SK-N-SH treated with all-trans-retinoic acid at 6 μM for 48 hours (cell line): ENCODE results near the gene NR1H3.

Experiments
- ATAC-seq: fragments of 200-7000 bp; cut with Tn5 transposase; 3 replicates; pipeline ENCODE4 v1.9.1; 2020; ENCODE audit warnings: mild to moderate bottlenecking, moderate library complexity
- ARNTL ChIP-seq: fragments of 450-650 bp; formaldehyde crosslinking; IDR thresholded peaks from 2 replicates; pipeline ENCODE4 v1.5.0; 2020; ENCODE audit warnings: low read depth, mild to moderate bottlenecking, moderate library complexity, borderline replicate concordance
- CSDC2 ChIP-seq: fragments of 250-450 bp; sonication (Bioruptor Pico); IDR thresholded peaks from 2 replicates; pipeline ENCODE4 v1.5.0; 2020; ENCODE audit warnings: mild to moderate bottlenecking, moderate library complexity
- ISL1 ChIP-seq: fragments of 250-450 bp; sonication (Bioruptor Pico); IDR thresholded peaks from 2 replicates; pipeline ENCODE4 v2.1.2; 2022; ENCODE audit warnings: mild to moderate bottlenecking, moderate library complexity
- OSR1 ChIP-seq: fragments of 250-450 bp; sonication (Bioruptor Pico); IDR thresholded peaks from 2 replicates; pipeline ENCODE4 v1.8.0; 2022; ENCODE audit warnings: moderate library complexity, mild to moderate bottlenecking, inconsistent platforms
- PPARA ChIP-seq: fragments of 250-450 bp; sonication (Bioruptor Pico); IDR thresholded peaks from 2 replicates; pipeline ENCODE4 v1.5.0; 2020; ENCODE audit warnings: mild to moderate bottlenecking, borderline replicate concordance
- SNAI2 ChIP-seq: fragments of 250-450 bp; sonication (Bioruptor Pico); IDR thresholded peaks from 2 replicates; pipeline ENCODE4 v1.5.0; 2020; ENCODE audit warnings: mild to moderate bottlenecking, moderate library complexity
- TCF4 ChIP-seq: fragments of 250-450 bp; sonication (Bioruptor Pico); IDR thresholded peaks from 2 replicates; pipeline ENCODE4 v1.8.0; 2021; ENCODE audit warnings: mild to moderate bottlenecking, moderate library complexity, borderline replicate concordance
- TOX ChIP-seq: fragments of 250-450 bp; sonication (Bioruptor Pico); IDR thresholded peaks from 2 replicates; pipeline ENCODE4 v1.8.0; 2021; ENCODE audit warnings: mild to moderate bottlenecking, moderate library complexity, borderline replicate concordance
- ZC3H10 ChIP-seq: fragments of 250-450 bp; sonication (Bioruptor Pico); IDR thresholded peaks from 2 replicates; pipeline ENCODE4 v1.5.1; 2021; ENCODE audit warnings: mild to moderate bottlenecking, moderate library complexity
- ZFP3 ChIP-seq: fragments of 250-450 bp; sonication (Bioruptor Pico); IDR thresholded peaks from 2 replicates; pipeline ENCODE4 v1.5.0; 2020; ENCODE audit warnings: mild to moderate bottlenecking, moderate library complexity
- ZFP30 ChIP-seq: fragments of 450-650 bp; formaldehyde crosslinking; IDR thresholded peaks from 2 replicates; pipeline ENCODE4 v1.5.0; 2022; ENCODE audit warnings: mild to moderate bottlenecking, moderate library complexity
- ZNF565 ChIP-seq: fragments of 450-650 bp; formaldehyde crosslinking; conservative IDR thresholded peaks from 2 replicates; pipeline ENCODE4 v1.5.0; 2020; ENCODE audit warnings: low read depth, mild to moderate bottlenecking, moderate library complexity
- ZNF70 ChIP-seq: fragments of 450-650 bp; formaldehyde crosslinking; IDR thresholded peaks from 2 replicates; pipeline ENCODE4 v1.5.0; 2020; ENCODE audit warnings: mild to moderate bottlenecking, moderate library complexity
- ZNF8 ChIP-seq: fragments of 450-650 bp; formaldehyde crosslinking; IDR thresholded peaks from 2 replicates; pipeline ENCODE4 v1.5.0; 2020; ENCODE audit warnings: mild to moderate bottlenecking, moderate library complexity
- TF ChIP-seq, protein P1 (sequence below): fragments of 250-450 bp; sonication (Bioruptor Pico); IDR thresholded peaks from 2 replicates; pipeline ENCODE4 v1.5.1; 2020; ENCODE audit warnings: low read depth, mild to moderate bottlenecking, moderate library complexity
- TF ChIP-seq, protein P2 (sequence below): fragments of 250-450 bp; sonication (Bioruptor Pico); IDR thresholded peaks from 2 replicates; pipeline ENCODE4 v1.8.0; 2021; ENCODE audit warnings: low read depth, mild to moderate bottlenecking, moderate library complexity, borderline replicate concordance
- TF ChIP-seq, protein P3 (sequence below): fragments of 250-450 bp; sonication (Bioruptor Pico); IDR thresholded peaks from 2 replicates; pipeline ENCODE4 v1.8.0; 2020; ENCODE audit warnings: mild to moderate bottlenecking, moderate library complexity, borderline replicate concordance
- TF ChIP-seq, protein P4 (sequence below): fragments of 250-450 bp; sonication (Bioruptor Pico); IDR thresholded peaks from 2 replicates; pipeline ENCODE4 v1.5.0; 2020; ENCODE audit warnings: mild to moderate bottlenecking, moderate library complexity
- TF ChIP-seq, protein P5 (sequence below): fragments of 250-450 bp; sonication (Bioruptor Pico); IDR thresholded peaks from 2 replicates; pipeline ENCODE4 v1.5.1; 2021; ENCODE audit warnings: mild to moderate bottlenecking, moderate library complexity

The NR1H3 gene

DNA sequence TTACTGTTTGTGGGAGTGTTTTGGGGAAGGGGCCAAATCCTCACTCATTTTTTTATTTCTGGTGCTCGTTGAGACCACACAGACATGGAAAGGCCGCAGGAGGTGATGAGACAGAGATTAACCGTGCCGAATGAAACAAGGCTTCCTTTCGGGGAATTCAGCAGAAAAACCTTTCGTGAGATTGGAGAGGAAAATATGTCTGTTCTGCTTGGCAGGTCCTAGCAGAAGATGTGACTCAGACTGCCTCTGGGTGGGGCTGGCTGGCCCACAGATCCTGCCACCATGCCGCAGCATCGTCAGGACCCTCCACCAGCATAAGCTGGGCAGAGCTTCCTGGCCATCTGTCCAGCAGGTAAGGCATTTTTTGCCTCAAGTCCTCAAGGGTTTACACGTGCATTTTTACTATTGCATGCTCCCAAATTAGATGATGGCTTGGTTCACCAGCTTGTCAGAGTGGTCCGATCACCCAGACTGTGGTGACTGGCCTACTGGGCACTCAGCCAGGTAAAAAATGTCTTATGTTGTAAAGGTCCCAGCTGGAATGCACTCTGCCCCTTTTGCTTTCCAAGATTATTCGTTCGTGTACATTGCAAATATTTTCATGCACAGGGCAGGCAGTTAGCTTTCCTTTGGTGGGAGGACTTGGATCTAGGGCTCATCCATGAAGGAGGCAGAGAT lies 41.5 kb upstream of the NR1H3 start:
- peak; percentile 54 for ATAC-seq
- TF ChIP-seq TCF4 (CRISPR knock-in tag), result 0 out of 2 replicates have a peak, but pooled peaks have one; percentile 15
- TF ChIP-seq TOX, result no peak

DNA sequence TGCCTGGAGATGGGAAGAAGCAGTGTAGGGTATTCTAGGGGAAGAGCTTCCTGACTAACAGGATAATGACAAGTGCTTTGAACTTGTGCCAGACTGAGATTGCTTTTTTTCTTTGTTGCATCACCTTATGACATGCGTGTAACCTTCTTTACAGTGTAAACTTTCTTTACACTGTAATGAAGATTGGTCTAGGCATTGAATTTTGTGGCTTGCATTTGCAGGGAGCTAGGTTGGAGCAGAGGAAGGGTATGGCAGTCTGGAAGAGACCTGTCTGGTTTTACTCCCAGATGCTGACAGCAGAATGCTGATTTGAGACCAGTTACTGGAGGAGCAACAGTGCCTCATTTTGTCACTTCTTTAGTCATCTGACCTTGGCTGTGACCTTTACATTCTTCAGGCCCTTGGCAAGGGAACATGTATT lies 37.4 kb upstream of the NR1H3 start:
- peak; percentile 54 for ATAC-seq
- TF ChIP-seq, protein P1, sequence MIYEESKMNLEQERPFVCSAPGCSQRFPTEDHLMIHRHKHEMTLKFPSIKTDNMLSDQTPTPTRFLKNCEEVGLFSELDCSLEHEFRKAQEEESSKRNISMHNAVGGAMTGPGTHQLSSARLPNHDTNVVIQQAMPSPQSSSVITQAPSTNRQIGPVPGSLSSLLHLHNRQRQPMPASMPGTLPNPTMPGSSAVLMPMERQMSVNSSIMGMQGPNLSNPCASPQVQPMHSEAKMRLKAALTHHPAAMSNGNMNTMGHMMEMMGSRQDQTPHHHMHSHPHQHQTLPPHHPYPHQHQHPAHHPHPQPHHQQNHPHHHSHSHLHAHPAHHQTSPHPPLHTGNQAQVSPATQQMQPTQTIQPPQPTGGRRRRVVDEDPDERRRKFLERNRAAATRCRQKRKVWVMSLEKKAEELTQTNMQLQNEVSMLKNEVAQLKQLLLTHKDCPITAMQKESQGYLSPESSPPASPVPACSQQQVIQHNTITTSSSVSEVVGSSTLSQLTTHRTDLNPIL (CRISPR knock-in tag), result no peak
- TF ChIP-seq SNAI2 (CRISPR knock-in tag), result no peak
- TF ChIP-seq ZNF565 (CRISPR knock-in tag), result no peak
- TF ChIP-seq OSR1, result no peak
- peak; percentile 28; the same call in 1 of the 2 replicates for TF ChIP-seq ISL1
- no peak for TF ChIP-seq ZNF8 (CRISPR knock-in tag)
- TF ChIP-seq ZFP3 (CRISPR knock-in tag), result no peak
- no peak for TF ChIP-seq ZFP30 (CRISPR knock-in tag)

DNA sequence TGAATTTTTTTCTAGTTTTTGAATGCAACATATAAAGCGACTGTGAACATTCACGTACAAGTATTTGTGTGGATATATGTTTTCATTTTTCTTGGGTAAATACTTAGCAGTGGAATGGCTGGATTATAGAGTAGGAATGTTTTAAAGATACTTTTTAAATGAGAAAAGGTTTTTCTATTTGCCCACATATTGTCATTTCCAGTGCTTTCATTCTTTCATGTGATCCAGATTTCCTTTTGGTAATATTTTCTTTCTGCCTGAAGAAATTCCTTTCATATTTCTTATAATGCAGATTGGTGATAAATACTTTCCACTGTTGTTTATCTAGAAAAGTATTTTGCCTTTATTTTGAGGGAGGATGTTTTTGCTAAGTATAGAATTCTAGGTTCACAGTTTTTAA lies 35.1 kb upstream of the NR1H3 start:
- no peak for ATAC-seq
- TF ChIP-seq, protein P2, sequence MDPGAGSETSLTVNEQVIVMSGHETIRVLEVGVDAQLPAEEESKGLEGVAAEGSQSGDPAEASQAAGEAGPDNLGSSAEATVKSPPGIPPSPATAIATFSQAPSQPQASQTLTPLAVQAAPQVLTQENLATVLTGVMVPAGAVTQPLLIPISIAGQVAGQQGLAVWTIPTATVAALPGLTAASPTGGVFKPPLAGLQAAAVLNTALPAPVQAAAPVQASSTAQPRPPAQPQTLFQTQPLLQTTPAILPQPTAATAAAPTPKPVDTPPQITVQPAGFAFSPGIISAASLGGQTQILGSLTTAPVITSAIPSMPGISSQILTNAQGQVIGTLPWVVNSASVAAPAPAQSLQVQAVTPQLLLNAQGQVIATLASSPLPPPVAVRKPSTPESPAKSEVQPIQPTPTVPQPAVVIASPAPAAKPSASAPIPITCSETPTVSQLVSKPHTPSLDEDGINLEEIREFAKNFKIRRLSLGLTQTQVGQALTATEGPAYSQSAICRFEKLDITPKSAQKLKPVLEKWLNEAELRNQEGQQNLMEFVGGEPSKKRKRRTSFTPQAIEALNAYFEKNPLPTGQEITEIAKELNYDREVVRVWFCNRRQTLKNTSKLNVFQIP (CRISPR knock-in tag), result no peak
- TF ChIP-seq SNAI2 (CRISPR knock-in tag) (no peak), ZNF70 (CRISPR knock-in tag) (no peak), OSR1 (no peak)
- TF ChIP-seq, all 23 proteins: peak for 0

DNA sequence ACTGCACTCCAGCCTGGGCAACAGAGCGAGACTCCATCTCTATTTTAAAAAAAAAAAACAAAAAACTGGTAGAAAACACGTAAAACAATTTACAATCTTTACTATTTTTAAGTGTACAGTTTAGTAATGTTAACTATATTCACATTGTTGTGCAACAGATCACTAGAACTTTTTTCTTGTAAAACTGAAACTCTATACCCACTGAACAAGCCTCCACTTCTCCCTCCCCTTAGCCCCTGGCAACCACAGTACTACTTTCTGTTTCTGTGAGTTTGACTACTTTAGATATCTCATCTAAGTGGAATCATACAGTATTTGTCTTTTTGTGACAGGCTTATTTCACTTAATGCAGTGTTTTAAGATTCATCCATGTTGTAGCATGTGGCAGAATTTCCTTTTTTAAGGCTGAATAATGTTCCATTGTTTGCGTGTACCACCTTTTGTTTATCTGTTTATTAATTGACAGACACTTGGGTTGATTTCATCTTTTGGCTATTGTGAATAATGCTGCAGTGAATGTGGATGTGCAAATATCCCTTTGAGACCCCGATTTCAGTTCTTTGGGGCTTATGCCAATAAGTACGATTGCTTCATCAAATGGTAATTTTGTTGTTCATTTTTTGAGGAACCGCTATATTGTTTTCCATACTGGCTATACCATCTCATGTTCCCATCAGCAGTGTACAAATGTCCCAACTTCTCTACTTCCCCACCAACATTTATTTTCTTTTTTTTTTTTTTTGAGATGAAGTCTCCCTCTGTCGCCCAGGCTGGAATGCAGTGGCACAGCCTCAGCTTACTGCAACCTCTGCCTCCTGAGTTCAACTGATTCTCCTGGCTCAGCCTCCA lies 32.0 kb upstream of the NR1H3 start:
- ATAC-seq, result no peak
- TF ChIP-seq OSR1 (no peak), ZNF70 (CRISPR knock-in tag) (no peak), TCF4 (CRISPR knock-in tag) (no peak), ZC3H10 (CRISPR knock-in tag) (no peak), ZFP3 (CRISPR knock-in tag) (no peak), PPARA (CRISPR knock-in tag) (no peak), ARNTL (no peak), CSDC2 (CRISPR knock-in tag) (no peak), TOX (no peak), ZFP30 (CRISPR knock-in tag) (no peak)
- TF ChIP-seq, protein P2 (CRISPR knock-in tag), result no peak
- TF ChIP-seq, protein P3, sequence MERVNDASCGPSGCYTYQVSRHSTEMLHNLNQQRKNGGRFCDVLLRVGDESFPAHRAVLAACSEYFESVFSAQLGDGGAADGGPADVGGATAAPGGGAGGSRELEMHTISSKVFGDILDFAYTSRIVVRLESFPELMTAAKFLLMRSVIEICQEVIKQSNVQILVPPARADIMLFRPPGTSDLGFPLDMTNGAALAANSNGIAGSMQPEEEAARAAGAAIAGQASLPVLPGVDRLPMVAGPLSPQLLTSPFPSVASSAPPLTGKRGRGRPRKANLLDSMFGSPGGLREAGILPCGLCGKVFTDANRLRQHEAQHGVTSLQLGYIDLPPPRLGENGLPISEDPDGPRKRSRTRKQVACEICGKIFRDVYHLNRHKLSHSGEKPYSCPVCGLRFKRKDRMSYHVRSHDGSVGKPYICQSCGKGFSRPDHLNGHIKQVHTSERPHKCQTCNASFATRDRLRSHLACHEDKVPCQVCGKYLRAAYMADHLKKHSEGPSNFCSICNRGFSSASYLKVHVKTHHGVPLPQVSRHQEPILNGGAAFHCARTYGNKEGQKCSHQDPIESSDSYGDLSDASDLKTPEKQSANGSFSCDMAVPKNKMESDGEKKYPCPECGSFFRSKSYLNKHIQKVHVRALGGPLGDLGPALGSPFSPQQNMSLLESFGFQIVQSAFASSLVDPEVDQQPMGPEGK, result no peak

DNA sequence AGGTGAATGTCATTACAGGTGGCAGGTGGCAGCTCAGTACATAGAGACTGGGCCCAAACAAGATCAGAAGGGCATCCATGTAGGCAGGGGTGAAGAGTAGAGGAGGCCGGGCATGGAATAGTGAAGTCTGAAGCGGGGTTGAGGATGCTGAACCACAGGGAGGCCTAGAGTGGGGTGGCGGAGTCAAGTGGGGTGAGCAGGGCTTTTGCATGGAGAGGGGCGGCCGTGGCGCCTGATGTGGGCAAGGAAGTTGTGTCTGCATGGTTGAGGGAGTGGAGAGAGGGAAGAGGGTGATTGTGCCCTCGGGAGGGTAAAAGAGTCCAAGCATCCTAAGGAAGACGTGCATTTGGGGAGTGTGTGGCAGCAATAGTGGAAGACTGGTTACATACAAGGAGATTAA lies 28.6 kb upstream of the NR1H3 start:
- no peak for ATAC-seq
- TF ChIP-seq, protein P4, sequence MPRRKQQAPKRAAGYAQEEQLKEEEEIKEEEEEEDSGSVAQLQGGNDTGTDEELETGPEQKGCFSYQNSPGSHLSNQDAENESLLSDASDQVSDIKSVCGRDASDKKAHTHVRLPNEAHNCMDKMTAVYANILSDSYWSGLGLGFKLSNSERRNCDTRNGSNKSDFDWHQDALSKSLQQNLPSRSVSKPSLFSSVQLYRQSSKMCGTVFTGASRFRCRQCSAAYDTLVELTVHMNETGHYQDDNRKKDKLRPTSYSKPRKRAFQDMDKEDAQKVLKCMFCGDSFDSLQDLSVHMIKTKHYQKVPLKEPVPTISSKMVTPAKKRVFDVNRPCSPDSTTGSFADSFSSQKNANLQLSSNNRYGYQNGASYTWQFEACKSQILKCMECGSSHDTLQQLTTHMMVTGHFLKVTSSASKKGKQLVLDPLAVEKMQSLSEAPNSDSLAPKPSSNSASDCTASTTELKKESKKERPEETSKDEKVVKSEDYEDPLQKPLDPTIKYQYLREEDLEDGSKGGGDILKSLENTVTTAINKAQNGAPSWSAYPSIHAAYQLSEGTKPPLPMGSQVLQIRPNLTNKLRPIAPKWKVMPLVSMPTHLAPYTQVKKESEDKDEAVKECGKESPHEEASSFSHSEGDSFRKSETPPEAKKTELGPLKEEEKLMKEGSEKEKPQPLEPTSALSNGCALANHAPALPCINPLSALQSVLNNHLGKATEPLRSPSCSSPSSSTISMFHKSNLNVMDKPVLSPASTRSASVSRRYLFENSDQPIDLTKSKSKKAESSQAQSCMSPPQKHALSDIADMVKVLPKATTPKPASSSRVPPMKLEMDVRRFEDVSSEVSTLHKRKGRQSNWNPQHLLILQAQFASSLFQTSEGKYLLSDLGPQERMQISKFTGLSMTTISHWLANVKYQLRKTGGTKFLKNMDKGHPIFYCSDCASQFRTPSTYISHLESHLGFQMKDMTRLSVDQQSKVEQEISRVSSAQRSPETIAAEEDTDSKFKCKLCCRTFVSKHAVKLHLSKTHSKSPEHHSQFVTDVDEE (CRISPR knock-in tag), result no peak
- TF ChIP-seq, protein P5, sequence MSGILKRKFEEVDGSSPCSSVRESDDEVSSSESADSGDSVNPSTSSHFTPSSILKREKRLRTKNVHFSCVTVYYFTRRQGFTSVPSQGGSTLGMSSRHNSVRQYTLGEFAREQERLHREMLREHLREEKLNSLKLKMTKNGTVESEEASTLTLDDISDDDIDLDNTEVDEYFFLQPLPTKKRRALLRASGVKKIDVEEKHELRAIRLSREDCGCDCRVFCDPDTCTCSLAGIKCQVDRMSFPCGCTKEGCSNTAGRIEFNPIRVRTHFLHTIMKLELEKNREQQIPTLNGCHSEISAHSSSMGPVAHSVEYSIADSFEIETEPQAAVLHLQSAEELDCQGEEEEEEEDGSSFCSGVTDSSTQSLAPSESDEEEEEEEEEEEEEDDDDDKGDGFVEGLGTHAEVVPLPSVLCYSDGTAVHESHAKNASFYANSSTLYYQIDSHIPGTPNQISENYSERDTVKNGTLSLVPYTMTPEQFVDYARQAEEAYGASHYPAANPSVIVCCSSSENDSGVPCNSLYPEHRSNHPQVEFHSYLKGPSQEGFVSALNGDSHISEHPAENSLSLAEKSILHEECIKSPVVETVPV (CRISPR knock-in tag), result no peak
- TF ChIP-seq, protein P3, result no peak
